ENCODE measurements around the gene PYGL.
"Not testable (repeated sequence)": the region's sequence is repeated elsewhere in the genome, so short reads cannot be mapped to it uniquely, and the experiment has no call there.

Gene PYGL

DNA sequence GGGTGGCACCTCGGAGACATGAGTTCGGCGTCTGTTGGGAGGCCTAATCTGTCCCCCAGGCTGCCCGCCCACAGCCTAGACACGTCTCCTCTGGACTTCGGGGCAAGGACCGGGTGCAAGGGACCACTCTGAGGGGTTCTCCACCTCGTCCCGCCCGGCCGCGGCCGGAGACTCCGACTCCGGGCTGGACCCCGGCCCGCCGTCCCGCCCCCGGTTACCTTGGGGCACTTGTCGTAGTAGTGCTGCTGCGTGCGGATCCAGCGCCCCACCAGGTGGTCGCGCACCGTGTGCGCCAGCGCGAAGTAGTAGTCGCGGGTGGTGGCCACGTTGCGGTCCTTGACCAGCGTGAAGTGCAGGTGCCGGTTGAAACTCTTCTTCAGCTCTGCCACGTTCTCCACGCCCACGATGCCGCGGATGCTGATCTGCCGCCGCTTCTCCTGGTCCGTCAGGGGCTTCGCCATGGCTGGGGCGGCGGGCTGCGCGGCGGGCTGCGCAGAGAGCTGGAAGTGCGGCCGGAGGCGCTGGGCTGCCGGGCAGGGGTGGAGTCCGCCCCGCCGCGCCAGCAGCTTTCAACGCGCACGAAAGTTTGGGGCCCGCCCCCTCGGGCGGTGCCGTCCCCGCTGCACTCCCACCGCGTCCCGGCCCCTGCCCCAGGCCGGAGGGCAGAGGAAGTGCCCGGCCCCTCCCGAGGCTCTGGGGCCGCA lies at the start of gene PYGL:
TSS of gene PYGL (minus strand) at position 541 of the 704 bp plus-strand sequence. CDS start at position 461, 80 bp downstream.
- DNase-seq, result peak; percentile 14

- DNase-seq, result no peak
Observed at GRCh38 chr14:50985859-50986331, 41.6 kb upstream of the PYGL start.

GRCh38 chr14:50985124-50985858 lies 41.0 kb upstream of the PYGL start:
- no peak for DNase-seq

DNA sequence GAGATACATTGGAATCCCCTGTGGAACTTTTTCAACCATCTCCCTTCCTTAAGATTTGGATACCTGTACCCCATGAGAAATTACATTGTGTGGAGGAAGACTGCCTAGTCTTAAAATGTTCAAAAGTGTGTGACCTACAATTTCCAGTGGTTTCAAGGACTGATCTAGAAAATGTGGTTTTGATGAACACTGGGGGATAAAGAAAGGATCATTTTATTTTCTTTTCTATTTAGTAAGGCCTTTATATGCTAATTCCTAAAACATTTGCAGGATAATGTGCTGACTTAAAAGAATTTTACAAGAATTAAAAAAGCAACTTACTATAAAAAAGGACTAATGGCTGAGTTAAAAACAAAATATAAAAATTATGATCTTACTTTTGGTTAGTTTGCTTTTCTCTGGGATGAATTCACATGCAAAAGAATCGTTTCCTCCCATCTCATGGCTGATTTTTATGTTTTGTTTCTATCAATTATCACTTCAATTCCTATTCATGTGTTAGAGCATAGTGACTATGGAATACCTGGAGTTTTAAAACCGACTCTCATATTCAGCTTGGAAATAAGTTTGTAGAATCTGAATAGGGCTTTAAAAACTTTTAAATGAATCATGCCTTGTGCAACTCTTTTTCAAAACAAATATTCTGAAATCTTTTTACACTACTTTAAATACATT lies 39.9 kb upstream of the PYGL start:
- no peak for DNase-seq

GRCh38 chr14:50979941-50980850 lies 35.9 kb upstream of the PYGL start:
- DNase-seq, result no peak

DNA sequence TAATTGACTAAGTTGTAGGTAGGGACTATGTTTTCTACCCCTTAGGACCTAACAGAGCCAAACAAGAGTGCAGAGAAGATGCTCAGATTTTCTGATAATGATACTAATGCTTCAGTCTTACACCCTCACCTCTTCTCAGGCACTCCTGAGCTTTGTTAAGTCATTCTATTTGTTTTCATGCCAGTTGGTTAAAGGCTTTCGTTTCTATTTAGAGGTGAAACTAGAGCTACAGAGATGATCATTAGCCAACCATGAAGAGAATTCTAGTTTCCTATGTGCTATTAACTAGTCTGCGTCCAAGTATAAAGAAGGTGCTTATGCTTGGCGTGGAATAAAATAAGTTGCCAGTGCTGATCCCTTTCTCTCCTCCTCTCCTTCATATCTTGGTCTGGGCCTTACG lies 34.6 kb upstream of the PYGL start:
- DNase-seq, result no peak

- no peak for DNase-seq
Observed at GRCh38 chr14:50978529-50978871, 34.2 kb upstream of the PYGL start.

DNA sequence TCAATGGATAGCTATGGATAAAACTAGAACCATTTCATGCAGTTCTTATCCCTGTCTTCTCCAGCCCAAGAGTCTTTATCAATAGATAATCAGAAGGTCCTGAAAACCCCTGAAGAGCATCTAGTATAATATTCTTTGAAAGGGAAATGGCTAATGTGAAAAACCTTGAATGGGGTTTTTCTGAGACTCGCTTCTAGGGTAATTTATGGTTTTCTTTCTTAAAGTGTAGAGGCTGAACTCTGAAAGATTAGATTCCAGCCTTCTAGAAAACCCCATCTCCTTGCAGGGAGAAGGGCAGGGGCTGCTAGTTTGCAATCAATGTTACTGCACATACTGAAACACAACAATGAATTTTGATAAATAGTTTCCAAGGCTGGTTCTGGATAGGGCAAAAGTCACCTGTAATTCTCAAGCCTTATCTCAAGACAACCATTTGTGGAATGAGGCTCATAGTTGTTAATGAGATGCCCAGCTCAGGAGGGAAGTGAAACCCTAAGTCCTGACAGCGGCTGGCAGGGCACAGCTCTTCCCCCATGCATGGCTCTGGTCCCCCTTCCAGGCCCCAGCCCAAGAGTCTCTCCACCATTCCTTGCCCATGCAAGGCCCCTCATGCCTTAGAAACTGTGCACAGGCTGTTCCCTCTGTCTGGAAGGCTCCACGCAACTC lies 33.7 kb upstream of the PYGL start:
- no peak for DNase-seq

DNA sequence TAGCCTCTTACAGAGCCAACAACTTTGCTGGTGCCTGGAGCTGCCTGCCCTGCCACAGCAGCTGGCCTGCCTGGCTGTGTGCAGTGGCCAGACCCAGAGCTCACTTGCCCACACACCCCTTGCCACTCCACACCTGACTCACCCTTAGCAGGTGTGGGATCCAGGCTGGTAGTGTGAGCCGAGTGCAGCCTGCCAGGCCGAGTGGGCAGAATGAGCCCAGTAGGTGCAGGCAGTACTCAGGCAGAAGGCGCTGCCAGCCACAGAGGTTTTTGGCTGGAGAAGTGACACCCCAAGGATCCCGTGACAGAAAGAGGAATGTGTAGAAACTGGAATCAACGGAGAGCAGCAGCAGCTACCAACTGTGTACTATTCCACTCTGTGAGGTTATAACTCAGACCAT lies 29.8 kb upstream of the PYGL start:
- DNase-seq, result no peak

DNA sequence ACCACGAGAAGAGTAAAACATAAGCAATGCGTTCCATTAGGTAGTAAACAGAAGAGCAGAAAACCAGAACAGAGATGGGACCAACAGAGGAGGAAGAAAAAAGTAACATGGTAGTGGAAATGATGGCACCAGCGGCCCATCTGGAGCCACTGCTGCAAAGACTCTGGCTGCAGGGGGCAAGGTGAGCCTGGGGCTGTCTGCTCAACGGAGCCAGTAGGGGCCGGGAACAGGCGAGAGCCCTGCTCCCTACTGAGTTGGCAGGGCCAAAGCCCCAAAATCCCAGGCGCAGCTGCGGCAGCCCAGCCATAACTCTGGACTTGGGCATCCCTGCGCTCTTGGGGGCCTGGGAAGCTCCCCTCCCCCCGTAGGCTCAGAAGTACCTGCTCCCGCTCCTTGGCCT lies 28.5 kb upstream of the PYGL start:
- DNase-seq, result no peak

DNA sequence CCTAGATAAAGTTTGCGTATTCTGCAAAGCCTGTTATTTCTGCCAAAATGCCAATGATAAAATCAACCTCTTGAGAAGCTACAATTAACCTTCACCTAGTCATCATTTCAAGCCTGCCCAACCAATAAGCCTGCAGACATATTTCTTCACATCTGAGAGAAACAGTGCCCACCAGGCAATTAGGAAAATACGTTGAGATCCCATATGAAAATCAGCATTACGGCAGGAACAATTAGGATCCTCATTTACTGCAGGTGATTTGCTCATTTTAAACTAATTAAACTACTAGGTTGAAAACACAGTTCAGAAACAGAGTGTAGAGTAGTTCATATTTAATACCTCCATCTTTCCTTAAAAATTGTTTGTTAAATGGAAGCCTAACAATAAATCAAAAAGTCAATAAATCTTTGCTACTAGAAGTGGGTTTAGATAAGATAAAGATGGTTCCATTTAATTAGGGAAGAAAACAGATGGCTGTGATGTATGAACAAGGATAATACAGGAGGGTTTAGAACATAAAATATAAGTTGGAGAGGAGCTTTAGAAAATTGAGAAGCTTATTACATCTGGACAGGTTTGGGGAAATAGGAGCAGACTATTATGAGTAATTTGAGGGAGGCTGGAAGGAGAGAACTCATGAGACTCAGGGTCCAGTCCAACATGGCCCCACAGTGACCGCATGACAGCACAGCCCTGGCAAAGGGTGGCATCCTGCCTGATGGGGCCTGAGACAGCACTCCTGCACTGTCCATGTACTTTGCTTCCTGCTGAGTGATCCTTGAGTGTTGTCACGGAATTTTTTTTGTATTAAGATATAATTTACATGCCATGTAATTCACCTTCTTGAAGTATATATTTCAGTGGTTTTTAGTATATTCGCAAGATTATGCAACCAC lies 26.9 kb upstream of the PYGL start:
- DNase-seq, result peak; percentile 11

- DNase-seq, result no peak
Observed at GRCh38 chr14:50967790-50968189, 23.5 kb upstream of the PYGL start.

DNA sequence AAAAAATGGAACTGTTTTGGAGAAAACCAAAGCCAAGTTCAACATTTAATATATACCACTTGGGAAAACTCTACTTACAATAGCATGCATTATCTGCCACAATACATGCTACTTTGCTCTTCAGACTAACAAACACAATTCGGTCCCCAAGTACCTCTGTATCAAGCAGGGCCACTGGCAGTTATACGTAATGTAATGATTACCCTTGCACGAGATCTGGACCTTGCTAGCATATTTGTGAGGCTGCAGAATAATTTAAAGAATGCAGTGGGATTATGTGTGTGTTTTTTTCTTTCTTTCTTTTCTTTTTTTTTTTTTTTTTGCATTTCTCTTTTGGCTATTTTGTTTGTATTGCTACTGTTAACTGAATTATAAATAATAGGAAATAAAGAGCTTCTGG lies 22.8 kb upstream of the PYGL start:
- no peak for DNase-seq

DNA sequence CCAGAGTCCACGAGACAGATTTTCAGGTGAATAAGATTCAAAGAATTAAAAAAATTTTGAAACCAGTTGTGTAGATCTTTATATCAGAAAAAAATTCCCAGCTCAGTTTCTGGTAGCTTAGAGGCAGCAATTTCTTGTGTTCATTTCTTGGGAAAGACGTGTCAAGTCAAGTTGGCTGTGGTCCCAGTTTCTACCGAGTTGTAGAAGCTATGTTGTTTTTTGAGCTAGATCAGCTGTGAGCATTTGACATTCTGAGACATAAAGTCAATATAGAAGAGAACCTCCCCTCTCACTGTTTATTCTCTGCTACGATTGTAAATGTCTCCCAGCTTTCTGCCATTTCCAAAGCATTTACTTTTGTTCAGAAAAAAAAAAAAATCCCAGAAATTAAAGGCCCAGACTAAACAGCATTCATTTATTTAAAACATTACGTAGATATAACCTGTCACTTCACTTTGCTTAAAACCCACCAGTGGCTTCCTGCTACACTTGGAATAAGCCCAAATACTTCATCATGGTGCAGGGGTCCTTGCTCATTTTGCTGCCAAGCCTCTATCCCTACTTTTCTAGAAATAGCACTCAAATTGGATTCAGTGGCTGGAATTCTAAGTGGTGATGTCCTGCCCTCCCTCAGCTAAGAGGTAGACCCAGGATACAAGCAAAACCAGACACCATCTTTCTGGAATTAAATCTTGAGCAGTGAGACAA lies 20.6 kb upstream of the PYGL start:
- DNase-seq, result no peak

GRCh38 chr14:50963919-50964318 lies 19.6 kb upstream of the PYGL start:
- no peak for DNase-seq

DNA sequence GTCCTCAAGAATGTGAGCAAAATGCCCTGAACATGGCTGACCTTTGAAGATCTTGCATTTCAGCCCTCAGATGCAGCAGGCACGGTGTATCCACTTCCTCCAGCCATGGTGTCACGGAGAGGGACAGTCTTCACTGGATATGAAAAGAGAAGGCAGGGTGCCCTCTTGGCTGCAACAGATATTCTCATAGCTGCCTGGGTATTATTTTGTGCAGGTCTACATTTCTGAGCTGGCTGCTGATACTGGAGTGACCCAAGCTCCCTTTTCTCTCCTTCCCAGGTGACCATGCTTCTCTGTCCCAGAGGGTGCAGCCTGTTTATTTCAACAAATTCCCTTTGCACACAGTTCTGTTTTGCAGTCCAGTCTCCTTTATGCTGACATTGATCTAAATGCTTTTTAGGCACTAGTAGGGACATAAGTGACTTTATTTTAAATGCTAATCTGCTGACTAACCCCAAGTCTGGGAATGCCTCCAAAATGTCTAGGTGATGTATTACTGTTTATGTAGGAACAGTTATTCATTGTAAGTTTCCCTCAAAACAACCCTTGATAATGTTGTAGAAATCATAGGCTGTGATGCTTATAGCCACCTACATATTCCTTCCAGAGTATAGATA lies 17.4 kb upstream of the PYGL start:
- no peak for DNase-seq

- DNase-seq, result no peak
Observed at GRCh38 chr14:50957296-50957695, 13.0 kb upstream of the PYGL start.

GRCh38 chr14:50956421-50956820 lies 12.1 kb upstream of the PYGL start:
- DNase-seq, result not testable (repeated sequence)

DNA sequence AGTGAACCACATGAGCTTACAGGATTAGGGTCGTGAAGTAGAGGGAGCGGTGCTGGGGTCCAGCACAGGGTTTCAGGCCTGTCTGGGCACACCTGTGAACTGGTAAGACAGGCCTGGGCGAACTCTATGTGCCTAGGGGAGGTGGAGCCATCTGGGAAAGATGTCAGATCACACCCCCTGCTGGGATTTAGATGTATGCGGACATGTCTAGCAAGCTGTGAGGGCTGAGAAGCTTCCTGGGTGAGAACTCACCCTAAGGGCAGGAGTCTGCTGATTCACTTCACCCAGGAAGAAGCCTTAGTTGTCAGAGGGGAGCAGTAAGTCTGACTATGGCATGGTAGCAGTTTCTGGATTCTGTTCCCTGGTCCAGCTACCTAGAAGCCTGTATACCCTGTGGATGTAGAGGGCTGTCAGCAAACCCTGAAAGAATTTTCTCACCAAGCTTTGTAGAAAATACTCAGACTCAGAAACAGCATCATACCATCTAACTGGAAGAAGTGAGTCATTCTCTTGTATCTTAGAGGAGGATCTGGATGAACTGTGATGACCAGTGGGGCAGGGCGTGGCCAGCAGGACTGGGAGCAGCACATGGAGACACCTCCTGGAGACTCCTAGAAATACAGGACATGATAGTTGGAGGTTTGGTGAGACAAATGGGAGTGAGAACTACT lies 11.2 kb upstream of the PYGL start:
- DNase-seq, result peak; percentile 6

Data from NCI-H526 treated with DMSO at 0.1 percent for 48 hours (cell line).